Mesenchymal stem cell (in vitro differentiated cells and primary cell): ENCODE measurements around the gene SPDYE1.
"Not testable (repeated sequence)": the region's sequence is repeated elsewhere in the genome, so short reads cannot be mapped to it uniquely, and the experiment has no call there.

ENCODE experiments used
- DNase-seq: peaks from one replicate; pipeline ENCODE4 v3.0.0-alpha.2; 2013
- H2AFZ ChIP-seq: one replicate; pipeline ENCODE4 v1.6.1; 2013; ENCODE audit warnings: low read depth, mild to moderate bottlenecking, control low read depth, inconsistent platforms, low read length, moderate library complexity
- H2AK5ac ChIP-seq: 2 replicates; pipeline ENCODE4 v1.6.1; 2013; ENCODE audit warnings: low read length, moderate library complexity, mild to moderate bottlenecking, inconsistent platforms; ENCODE audit not compliant: severe bottlenecking
- H2BK120ac ChIP-seq: one replicate; pipeline ENCODE4 v1.6.1; 2013; ENCODE audit warnings: low read depth, mild to moderate bottlenecking, inconsistent platforms, low read length, moderate library complexity
- H2BK12ac ChIP-seq, 2 experiments: one replicate each; pipeline ENCODE4 v1.6.1; 2013; ENCODE audit warnings: inconsistent platforms in 2 of 2, low read length in 2 of 2, mild to moderate bottlenecking in 2 of 2, moderate library complexity in 2 of 2, control low read depth in 1 of 2
- H2BK15ac ChIP-seq: one replicate; pipeline ENCODE4 v1.6.1; 2013; ENCODE audit warnings: mild to moderate bottlenecking, low read depth, inconsistent platforms; ENCODE audit not compliant: poor library complexity, severe bottlenecking
- H2BK5ac ChIP-seq: 2 replicates; pipeline ENCODE4 v1.6.1; 2013; ENCODE audit warnings: low read depth, mild to moderate bottlenecking, low read length, control low read depth, inconsistent platforms; ENCODE audit not compliant: poor library complexity, severe bottlenecking
- H3K14ac ChIP-seq, 2 experiments: one replicate each; pipeline ENCODE4 v1.6.1; 2013; ENCODE audit warnings: inconsistent platforms in 2 of 2, low read length in 2 of 2, control low read depth in 1 of 2, mild to moderate bottlenecking in 1 of 2, moderate library complexity in 1 of 2
- H3K18ac ChIP-seq, 2 experiments: one replicate each; pipeline ENCODE4 v1.6.1; 2013; ENCODE audit warnings: inconsistent platforms in 2 of 2, low read length in 2 of 2, control low read depth in 1 of 2, low read depth in 1 of 2, mild to moderate bottlenecking in 1 of 2
- H3K23ac ChIP-seq, 2 experiments: one replicate each; pipeline ENCODE4 v1.6.1; 2013; ENCODE audit warnings: inconsistent platforms in 2 of 2, low read length in 2 of 2, mild to moderate bottlenecking in 2 of 2, moderate library complexity in 2 of 2, control low read depth in 1 of 2
- H3K27ac ChIP-seq: 2 replicates; pipeline ENCODE4 v1.5.1; 2013; ENCODE audit warnings: mild to moderate bottlenecking, moderate library complexity, low read length, control low read depth, inconsistent platforms; ENCODE audit not compliant: poor library complexity, severe bottlenecking
- H3K27me3 ChIP-seq, 2 experiments: 2 replicates each; pipeline versions ENCODE4 v1.6.1 to v1.7.0; 2013; ENCODE audit warnings: low read length in 2 of 2, mild to moderate bottlenecking in 2 of 2, moderate library complexity in 2 of 2, control low read depth in 1 of 2, inconsistent platforms in 1 of 2; ENCODE audit not compliant: control insufficient read depth in 1 of 2, insufficient read depth in 1 of 2
- H3K36me3 ChIP-seq, 2 experiments: 2 replicates each; pipeline versions ENCODE4 v1.6.1 to v1.7.0; 2013; ENCODE audit warnings: low read length in 2 of 2, control low read depth in 1 of 2, inconsistent platforms in 1 of 2, low read depth in 1 of 2, mild to moderate bottlenecking in 1 of 2; ENCODE audit not compliant: insufficient read depth in 2 of 2, control insufficient read depth in 1 of 2
- H3K4ac ChIP-seq, 2 experiments: one replicate each; pipeline ENCODE4 v1.6.1; 2013; ENCODE audit warnings: inconsistent platforms in 2 of 2, low read length in 2 of 2, mild to moderate bottlenecking in 2 of 2, moderate library complexity in 2 of 2, control low read depth in 1 of 2, low read depth in 1 of 2
- H3K4me1 ChIP-seq: 2 replicates; pipeline ENCODE4 v1.6.1; 2013; ENCODE audit warnings: low read depth, low read length, control low read depth; ENCODE audit not compliant: control insufficient read depth, insufficient read depth
- H3K4me2 ChIP-seq: 2 replicates; pipeline ENCODE4 v1.6.1; 2013; ENCODE audit warnings: low read length, mild to moderate bottlenecking, inconsistent platforms; ENCODE audit not compliant: poor library complexity, severe bottlenecking
- H3K4me3 ChIP-seq, 2 experiments: 2 replicates each; pipeline versions ENCODE4 v1.5.1 to v1.7.0; 2013; ENCODE audit warnings: low read length in 2 of 2, mild to moderate bottlenecking in 2 of 2, control low read depth in 1 of 2, low read depth in 1 of 2; ENCODE audit not compliant: insufficient read depth in 1 of 2
- H3K79me1 ChIP-seq: replicated peaks from 2 replicates; pipeline ENCODE4 v1.6.1; 2013; ENCODE audit warnings: mild to moderate bottlenecking, control low read depth, low read length, inconsistent platforms; ENCODE audit not compliant: poor library complexity, severe bottlenecking
- H3K9ac ChIP-seq: 2 replicates; pipeline ENCODE4 v1.7.0; 2013; ENCODE audit warnings: mild to moderate bottlenecking, low read length, moderate library complexity
- H3K9me3 ChIP-seq: 2 replicates; pipeline ENCODE4 v1.7.0; 2013; ENCODE audit warnings: mild to moderate bottlenecking, low read length; ENCODE audit not compliant: control insufficient read depth
- H4K8ac ChIP-seq: one replicate; pipeline ENCODE4 v1.6.1; 2013; ENCODE audit warnings: inconsistent platforms, mild to moderate bottlenecking, low read length, moderate library complexity
- H4K91ac ChIP-seq: one replicate; pipeline ENCODE4 v1.6.1; 2013; ENCODE audit warnings: mild to moderate bottlenecking, low read length, inconsistent platforms
- WGBS: methylation state at CpG from one replicate; pipeline ENCODE4 v1.1.7; 2013; ENCODE audit warnings: mixed read lengths; 5-methylcytosine and 5-hydroxymethylcytosine counted together

SPDYE1 gene

DNA sequence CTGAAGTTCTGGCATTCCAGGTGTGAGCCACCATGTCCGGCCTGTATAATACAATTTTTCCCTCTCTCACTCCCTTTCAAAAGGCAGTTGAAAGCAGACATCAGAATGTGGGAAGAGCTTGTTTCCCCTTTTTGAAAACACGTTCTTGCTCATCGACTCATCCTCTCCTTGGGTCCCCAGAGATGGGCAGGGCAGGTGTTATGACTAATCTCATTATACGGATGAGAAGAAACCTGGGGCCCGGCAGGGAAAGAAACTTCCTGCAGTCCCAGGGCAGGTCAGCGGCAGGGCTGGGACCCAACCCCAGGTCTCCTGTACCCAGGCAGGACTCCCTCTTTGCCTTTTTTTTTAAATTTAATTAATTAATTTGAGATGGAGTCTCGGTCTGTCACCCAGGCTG is 4.8 kb upstream of the SPDYE1 start:
- H3K18ac ChIP-seq, H3K79me1 ChIP-seq, H3K23ac ChIP-seq, H3K36me3 ChIP-seq, H3K14ac ChIP-seq, H2BK120ac ChIP-seq, H2BK15ac ChIP-seq, H3K9ac ChIP-seq, H2BK12ac ChIP-seq, H3K27me3 ChIP-seq, H4K8ac ChIP-seq, H4K91ac ChIP-seq, H3K4me1 ChIP-seq, H3K27ac ChIP-seq, H2BK5ac ChIP-seq, H3K4ac ChIP-seq, H3K9me3 ChIP-seq, H3K4me3 ChIP-seq, H2AK5ac ChIP-seq, H3K4me2 ChIP-seq, H2AFZ ChIP-seq: not testable (repeated sequence)
- DNase-seq: peak; percentile 13
- WGBS: 83% methylated on average over 1 of the region's 7 CpGs

DNA sequence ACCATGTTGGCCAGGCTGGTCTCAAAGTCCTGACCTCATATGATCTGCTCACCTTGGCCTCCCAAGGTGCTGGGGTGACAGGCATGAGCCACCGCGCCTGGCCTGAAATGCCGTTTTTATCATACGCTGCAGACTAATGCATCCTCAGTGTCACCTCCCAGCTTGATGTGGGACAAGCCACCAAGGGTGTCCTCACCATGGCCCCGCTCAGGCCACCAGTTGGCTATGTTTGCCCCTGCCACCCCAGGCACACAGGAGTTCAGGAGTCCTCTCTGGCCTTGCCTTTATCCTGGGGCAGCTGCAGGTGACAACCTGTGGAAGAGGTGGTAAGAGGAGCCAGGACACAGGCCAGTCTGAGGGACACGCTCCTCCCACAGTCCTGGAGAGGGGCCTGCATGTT is 3.0 kb upstream of the SPDYE1 start:
- H2AK5ac ChIP-seq, H3K4ac ChIP-seq, H3K14ac ChIP-seq, H4K91ac ChIP-seq, H3K4me2 ChIP-seq, H3K4me1 ChIP-seq, H3K4me3 ChIP-seq, H3K23ac ChIP-seq, H3K27me3 ChIP-seq, H2BK12ac ChIP-seq, H2BK15ac ChIP-seq, H4K8ac ChIP-seq, H3K79me1 ChIP-seq, DNase-seq, H3K9me3 ChIP-seq, H2BK5ac ChIP-seq, H3K9ac ChIP-seq, H2BK120ac ChIP-seq, H3K36me3 ChIP-seq, H3K27ac ChIP-seq, H3K18ac ChIP-seq, H2AFZ ChIP-seq: not testable (repeated sequence)
- 100% methylated on average over 2 of the region's 6 CpGs for WGBS

DNA sequence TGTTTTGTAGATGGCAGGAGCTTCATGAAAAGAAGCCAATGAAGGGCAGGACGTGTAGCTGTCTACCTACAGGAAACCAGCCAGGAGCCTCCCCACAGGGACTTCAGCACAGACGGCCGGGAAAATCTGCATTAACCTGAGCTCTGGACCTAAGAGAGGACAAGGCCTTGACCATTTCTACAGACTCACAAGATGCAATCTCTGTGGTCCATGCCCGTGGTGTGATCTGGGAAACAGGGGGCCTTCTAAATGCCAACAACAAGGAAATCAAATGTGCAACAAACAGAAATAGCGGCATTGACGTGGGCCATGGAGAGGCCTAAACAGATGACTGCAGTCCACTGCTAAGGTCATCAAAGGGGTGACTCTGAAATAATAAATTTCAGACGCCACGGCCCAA is 14.4 kb downstream of the SPDYE1 start:
- not testable (repeated sequence) for H3K9me3 ChIP-seq, H3K4me2 ChIP-seq, H2BK15ac ChIP-seq, DNase-seq, H2BK5ac ChIP-seq, H2BK120ac ChIP-seq, H3K27ac ChIP-seq, H3K18ac ChIP-seq, H3K79me1 ChIP-seq, H2BK12ac ChIP-seq, H3K27me3 ChIP-seq, H4K8ac ChIP-seq, H2AK5ac ChIP-seq, H3K14ac ChIP-seq, H3K23ac ChIP-seq, H2AFZ ChIP-seq, H3K4me1 ChIP-seq, H3K4me3 ChIP-seq, H3K4ac ChIP-seq, H4K91ac ChIP-seq, H3K9ac ChIP-seq
- peaks cover 10 to 13% of the 10 kb centered on the region in 2 experiments for H3K36me3 ChIP-seq
- WGBS: 97% methylated on average over 7 of the region's 8 CpGs

GRCh38 chr7:44015090-44015489 is 17.4 kb downstream of the SPDYE1 start:
- H3K4me3 ChIP-seq, H2AK5ac ChIP-seq, H2BK12ac ChIP-seq, H2BK15ac ChIP-seq, H3K14ac ChIP-seq, H3K4me1 ChIP-seq, H3K18ac ChIP-seq, H3K23ac ChIP-seq, H3K9ac ChIP-seq, H3K9me3 ChIP-seq, H3K36me3 ChIP-seq, H2BK5ac ChIP-seq, H3K27me3 ChIP-seq, H3K79me1 ChIP-seq, DNase-seq, H4K91ac ChIP-seq, H3K27ac ChIP-seq, H4K8ac ChIP-seq, H3K4me2 ChIP-seq, H2AFZ ChIP-seq, H2BK120ac ChIP-seq, H3K4ac ChIP-seq: not testable (repeated sequence)
- whole genome bisulfite sequencing: 100% methylated on average over 8 of the region's 12 CpGs
